GM19099 (cell line): ENCODE results near the gene KLHDC10.

ENCODE experiments used
- POLR2A ChIP-seq: IDR thresholded peaks from 3 replicates; pipeline ENCODE4 v1.6.1; 2011; ENCODE audit warnings: low read depth; ENCODE audit not compliant: insufficient read length; ENCODE audit errors: extremely low read depth

KLHDC10 gene

DNA sequence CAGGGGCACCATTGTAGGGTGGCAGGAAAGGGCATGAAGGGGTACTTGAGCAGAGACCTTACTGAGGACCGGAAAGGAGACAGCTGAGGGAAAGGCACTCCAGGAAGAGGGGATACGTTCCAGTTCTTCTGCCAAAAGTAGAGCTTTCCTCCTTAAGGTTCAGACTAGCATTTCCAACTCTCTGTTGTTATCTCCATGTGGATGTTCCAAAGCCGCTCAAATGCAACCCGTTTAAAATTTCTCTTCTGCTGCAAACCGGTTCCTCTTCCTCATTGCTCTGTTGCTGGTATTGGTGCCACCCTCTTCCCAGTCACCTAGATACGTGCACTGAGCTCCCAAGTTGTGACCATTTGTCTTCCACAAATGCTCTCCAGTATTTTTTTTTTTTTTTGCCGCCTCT lies 87.4 kb downstream of the KLHDC10 start:
- TF ChIP-seq POLR2A = no peak

DNA sequence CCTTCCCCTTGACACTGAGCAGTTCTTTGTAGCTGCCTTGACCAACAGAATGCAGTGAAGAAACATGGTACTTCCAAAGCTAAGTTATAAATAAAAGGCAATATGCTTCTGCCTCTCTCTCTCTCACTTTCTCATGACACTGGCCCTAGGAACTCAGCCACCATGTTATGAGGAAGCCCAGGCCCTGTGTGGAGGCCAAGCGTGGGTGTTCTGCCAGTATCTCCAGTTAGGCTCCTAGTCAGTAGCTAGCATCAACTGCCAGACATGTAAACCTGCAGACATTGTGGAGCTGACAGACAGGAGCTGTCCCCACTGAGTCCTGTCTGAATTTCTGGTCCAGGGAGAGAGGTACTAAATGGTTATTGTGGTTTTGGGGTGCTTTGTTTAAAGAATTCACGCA lies 89.7 kb downstream of the KLHDC10 start:
- TF ChIP-seq POLR2A = no peak

DNA sequence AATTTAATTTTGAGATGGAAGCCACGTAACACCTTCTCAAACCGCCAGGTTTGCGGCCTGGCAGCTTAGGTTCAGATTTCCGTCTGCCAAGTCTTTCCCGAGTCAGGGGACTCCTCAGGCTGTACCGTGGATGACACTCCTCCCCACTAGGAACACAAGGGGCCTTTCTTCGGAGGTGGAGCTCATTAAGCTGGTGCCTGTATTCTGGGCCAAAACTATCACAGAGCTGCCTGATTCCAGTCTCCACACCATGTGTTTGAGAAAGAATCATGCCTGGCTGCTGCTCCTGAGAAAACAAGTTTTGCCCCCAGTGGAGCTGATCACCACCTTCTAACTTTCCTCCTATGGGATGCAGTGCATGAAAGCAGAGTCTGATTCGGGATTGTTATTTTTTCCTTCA lies 90.1 kb downstream of the KLHDC10 start:
- TF ChIP-seq POLR2A = no peak

DNA sequence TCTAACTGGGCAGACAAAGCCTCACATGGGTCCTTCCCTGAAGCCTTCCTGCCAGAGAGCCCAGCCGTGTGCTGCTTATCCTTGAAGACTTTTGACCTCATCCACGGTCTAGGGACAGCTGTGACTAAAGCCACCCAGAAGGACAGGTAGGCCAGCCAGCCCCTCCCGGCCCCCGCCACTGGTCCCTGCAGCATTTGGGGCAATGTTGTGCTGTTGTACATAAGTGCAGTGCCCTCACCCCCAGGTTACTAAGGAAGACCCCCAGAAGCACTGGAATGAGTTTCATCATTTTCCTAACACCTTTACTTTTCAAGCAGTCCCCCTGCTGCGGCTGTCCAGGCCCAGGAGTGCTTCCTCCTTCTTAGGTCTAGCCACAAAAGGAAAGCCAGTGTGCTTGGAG lies 91.9 kb downstream of the KLHDC10 start:
- TF ChIP-seq POLR2A = no peak

DNA sequence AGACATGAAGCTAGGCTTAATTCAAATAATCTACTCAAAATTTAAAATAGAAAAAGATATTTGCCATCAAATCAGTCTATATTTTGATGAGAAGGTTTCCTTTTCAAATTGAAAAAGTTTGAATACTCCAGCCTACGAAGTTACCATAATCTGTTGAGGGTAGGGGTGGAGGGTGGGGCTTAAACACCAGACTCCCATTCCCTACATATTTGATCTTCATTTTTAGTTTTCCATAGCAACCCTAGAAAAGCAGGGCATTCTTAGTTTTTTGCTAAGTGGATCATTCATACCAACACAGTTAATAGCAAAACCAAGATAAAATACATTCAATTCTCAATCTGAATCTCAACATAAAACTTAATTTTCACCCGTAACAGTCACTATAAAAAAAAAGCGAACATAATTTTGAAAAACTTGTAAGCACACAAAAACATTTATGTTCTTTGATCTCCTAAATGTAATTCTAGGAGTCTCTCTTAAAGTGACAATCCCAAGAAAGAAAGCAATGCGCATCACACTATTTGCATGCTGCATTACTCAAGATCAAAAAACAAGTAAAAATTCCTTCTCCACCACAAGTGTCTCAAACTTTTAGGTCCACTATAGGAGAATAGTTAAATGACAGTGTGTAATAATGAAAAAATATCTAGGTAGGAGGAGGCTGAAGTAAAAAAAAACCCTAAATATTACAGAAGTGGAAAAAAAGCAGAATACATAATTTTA lies 104.1 kb downstream of the KLHDC10 start:
- TF ChIP-seq POLR2A = no peak

DNA sequence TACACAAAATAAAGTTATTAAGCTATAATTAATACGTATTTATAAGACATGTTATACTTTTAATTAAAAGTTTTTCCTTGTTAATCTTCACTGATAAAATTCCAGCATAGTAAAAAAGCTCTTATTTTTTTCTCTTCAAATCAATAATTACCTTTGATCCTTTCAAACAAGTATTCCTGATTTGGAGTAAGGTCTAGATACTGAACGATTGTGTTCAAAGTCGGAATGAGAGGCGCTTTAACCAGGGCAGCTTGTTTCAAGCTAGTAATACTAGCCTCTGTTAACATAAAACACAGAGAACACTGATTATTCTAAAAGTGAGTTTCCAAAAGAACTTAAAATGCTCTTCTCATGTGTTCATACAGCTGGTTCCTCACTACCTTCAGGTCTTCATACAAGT lies 107.9 kb downstream of the KLHDC10 start:
- TF ChIP-seq POLR2A = no peak

DNA sequence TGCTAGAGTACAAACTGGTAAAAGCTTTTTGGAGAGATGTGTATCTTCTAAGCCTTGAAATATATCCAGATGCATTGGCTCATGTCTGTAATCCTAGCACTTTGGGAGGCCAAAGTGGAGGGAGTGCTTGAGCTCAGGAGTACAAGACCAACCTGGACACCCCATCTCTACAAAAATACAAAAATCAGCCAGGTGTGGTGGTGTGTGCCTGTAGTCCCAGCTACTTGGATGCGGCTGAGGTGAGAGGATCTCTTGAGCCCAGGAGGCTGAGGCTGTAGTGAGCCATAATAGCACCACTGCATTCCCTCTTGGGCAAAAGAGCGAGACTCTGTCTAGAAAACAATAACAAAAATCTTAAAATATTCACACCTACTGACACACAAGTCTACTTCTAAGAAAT lies 109.3 kb downstream of the KLHDC10 start:
- no peak for TF ChIP-seq POLR2A

DNA sequence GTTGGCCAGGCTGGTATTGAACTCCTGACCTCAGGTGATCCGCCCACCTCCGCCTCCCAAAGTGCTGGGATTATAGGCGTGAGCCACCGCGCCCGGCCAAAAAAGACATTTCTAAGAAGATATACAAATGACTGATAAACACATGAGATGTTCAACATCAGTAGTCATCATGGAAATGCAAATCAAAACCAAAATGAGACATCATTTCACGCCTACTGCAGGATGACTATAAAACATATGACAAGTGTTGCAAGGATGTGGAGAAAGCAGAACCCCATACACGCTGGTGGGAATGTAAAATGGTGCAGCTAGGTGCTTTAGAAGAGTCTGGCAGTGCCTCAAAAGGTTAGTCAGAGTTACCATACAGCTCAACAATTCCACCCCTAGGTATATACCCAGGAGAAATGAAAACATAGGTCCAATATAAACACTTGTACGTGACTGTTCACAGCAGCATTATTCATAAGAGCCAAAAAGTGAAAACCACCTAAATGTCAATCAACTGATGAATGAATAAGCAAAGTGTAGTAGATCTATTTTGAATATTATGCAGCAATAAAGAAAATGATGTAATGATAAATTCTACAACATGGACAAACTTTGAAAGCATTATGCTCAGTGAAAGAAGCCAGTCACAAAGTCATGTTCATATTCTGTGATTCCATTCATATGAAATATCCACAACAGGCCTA lies 110.4 kb downstream of the KLHDC10 start:
- no peak for TF ChIP-seq POLR2A

DNA sequence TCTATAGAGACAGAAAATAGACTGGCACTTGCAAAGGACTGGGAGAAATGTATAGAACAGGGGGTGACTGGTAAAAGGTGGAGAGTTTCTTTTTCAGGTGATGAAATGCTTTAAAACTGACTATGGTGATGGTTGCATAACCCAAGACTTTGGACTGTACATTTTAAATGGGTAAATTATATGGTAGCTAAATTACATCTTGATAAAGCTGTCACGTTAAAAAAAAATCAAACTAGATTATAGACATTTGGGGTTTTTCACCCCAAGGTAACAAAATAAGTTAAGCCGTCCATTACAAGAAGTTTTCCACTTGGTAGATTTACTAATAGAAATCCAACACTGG lies 110.9 kb downstream of the KLHDC10 start:
- no peak for TF ChIP-seq POLR2A

DNA sequence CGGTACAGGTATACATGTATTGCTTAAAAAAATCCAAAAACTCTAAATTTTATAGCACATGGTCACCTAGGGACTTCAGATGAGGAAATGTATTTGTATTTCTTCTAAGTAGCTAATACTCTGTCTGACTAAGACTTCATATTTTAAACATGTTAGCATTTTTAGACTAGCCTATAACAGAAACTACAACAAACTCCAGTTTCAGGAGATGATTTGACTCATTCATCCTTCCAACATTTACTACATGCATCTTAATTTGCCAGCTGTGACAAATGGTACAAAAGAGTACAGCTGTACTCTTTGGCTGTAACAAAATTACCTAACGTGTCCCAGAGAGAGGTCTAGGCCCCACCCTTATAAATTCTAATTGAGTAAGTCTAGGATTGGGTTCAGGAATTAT lies 112.7 kb downstream of the KLHDC10 start:
- no peak for TF ChIP-seq POLR2A
